Neural crest cell (in vitro differentiated cells): ENCODE data around the gene CFDP1. TPM values are rescaled to one million over a fixed set of nuclear protein-coding genes. Genes with fewer than 3 reads are reported as not detected.
A peak's percentile ranks its signal among the peaks of the same experiment; 100 is the strongest.

ENCODE experiments used
- DNase-seq: peaks from one replicate; pipeline ENCODE4 v3.0.0; 2021; ENCODE audit warnings: low read depth, mixed read lengths, low spot score
- H3K27ac Mint-ChIP-seq: one replicate; pipeline ENCODE4 v1.8.0; 2021; ENCODE audit warnings: mild to moderate bottlenecking, mixed read lengths; ENCODE audit not compliant: unreplicated experiment
- H3K27me3 Mint-ChIP-seq: 2 replicates; pipeline ENCODE4 v1.8.0; 2021; ENCODE audit warnings: low read depth, mild to moderate bottlenecking, mixed read lengths
- H3K36me3 Mint-ChIP-seq: 2 replicates; pipeline ENCODE4 v1.8.0; 2021; ENCODE audit warnings: low read depth, mild to moderate bottlenecking, mixed read lengths
- H3K4me1 Mint-ChIP-seq: 2 replicates; pipeline ENCODE4 v1.8.0; 2021; ENCODE audit warnings: mixed read lengths
- H3K4me3 Mint-ChIP-seq: one replicate; pipeline ENCODE4 v1.8.0; 2021; ENCODE audit warnings: mild to moderate bottlenecking, mixed read lengths
- H3K9me3 Mint-ChIP-seq: 2 replicates; pipeline ENCODE4 v1.8.0; 2021; ENCODE audit warnings: mixed read lengths
- total RNA-seq: library from RNA; stranded (reverse); gene quantifications from 2 replicates; pipeline ENCODE4 v1.2.1, GENCODE V29; 2021
- TF ChIP-seq, protein P1 (sequence below): fragments of 200-600 bp; sonication (generic); conservative IDR thresholded peaks from 2 replicates; pipeline ENCODE4 v1.5.0; 2021; ENCODE audit warnings: antibody characterized with exemption, mild to moderate bottlenecking

The CFDP1 gene
- total RNA-seq, 1 donor from 2014 or later, result 99.8 TPM

GRCh38 chr16:75304521-75305363 lies 128.6 kb downstream of the CFDP1 start:
- TF ChIP-seq, protein P1, sequence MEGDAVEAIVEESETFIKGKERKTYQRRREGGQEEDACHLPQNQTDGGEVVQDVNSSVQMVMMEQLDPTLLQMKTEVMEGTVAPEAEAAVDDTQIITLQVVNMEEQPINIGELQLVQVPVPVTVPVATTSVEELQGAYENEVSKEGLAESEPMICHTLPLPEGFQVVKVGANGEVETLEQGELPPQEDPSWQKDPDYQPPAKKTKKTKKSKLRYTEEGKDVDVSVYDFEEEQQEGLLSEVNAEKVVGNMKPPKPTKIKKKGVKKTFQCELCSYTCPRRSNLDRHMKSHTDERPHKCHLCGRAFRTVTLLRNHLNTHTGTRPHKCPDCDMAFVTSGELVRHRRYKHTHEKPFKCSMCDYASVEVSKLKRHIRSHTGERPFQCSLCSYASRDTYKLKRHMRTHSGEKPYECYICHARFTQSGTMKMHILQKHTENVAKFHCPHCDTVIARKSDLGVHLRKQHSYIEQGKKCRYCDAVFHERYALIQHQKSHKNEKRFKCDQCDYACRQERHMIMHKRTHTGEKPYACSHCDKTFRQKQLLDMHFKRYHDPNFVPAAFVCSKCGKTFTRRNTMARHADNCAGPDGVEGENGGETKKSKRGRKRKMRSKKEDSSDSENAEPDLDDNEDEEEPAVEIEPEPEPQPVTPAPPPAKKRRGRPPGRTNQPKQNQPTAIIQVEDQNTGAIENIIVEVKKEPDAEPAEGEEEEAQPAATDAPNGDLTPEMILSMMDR, result no peak
- Mint-ChIP-seq H3K27ac (no peak overlapping the region), H3K4me1 (peaks cover 30% of the 10 kb centered on the region), H3K4me3 (no peak overlapping the region), H3K36me3 (peaks cover 21% of the 10 kb centered on the region), H3K9me3 (no peaks in the 10 kb centered on the region), H3K27me3 (no peaks in the 10 kb centered on the region)
- DNase-seq, result no peak

DNA sequence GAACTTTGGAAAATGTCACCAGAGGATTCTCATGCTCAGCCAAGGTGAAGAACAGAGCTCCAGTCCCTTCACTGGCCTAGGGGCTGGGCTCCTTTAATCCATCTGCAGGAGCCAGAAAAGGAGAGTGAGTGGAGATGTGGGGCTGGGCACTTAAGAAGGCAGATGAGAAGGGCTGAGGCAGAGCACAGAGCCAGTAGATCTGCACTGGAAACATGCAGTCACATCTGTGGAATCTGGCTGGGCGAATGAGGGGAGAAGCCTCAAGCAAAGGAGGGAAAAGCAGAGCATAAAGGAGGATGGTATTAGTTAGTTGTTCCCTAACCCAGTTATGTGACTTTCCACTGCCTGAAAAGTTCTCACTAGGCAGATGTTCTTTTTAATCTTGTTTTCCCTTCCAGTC lies 131.5 kb downstream of the CFDP1 start:
- H3K4me3 Mint-ChIP-seq, result no peak overlapping the region
- peaks cover 22% of the 10 kb centered on the region for H3K4me1 Mint-ChIP-seq
- H3K36me3 Mint-ChIP-seq, result peaks cover 24% of the 10 kb centered on the region
- no peaks in the 10 kb centered on the region for H3K27me3 Mint-ChIP-seq
- no peaks in the 10 kb centered on the region for H3K9me3 Mint-ChIP-seq
- DNase-seq, result no peak
- TF ChIP-seq, protein P1, result no peak
- H3K27ac Mint-ChIP-seq, result no peak overlapping the region

- no peaks in the 10 kb centered on the region for H3K27me3 Mint-ChIP-seq
These were observed 135.0 kb downstream of the CFDP1 start for GRCh38 chr16:75298267-75298666.

GRCh38 chr16:75296606-75297005 lies 136.7 kb downstream of the CFDP1 start:
- Mint-ChIP-seq H3K9me3 (no peaks in the 10 kb centered on the region), H3K4me1 (peaks cover 6% of the 10 kb centered on the region), H3K36me3 (peaks cover 15% of the 10 kb centered on the region), H3K27ac (no peak overlapping the region), H3K4me3 (no peak overlapping the region), H3K27me3 (no peaks in the 10 kb centered on the region)
- no peak for DNase-seq
- TF ChIP-seq, protein P1, result no peak

More at GRCh38 chr16:75298267-75298666, 135.0 kb downstream of the CFDP1 start:
- TF ChIP-seq, protein P1, result no peak
- Mint-ChIP-seq H3K9me3 (no peaks in the 10 kb centered on the region), H3K36me3 (peaks cover 9% of the 10 kb centered on the region), H3K4me1 (peaks cover 6% of the 10 kb centered on the region), H3K4me3 (no peak overlapping the region), H3K27ac (peak overlapping the region; percentile 54)
- DNase-seq, result no peak

- Mint-ChIP-seq H3K4me3 (no peak overlapping the region), H3K27ac (peak overlapping the region; percentile 51), H3K36me3 (peaks cover 14% of the 10 kb centered on the region), H3K4me1 (peaks cover 6% of the 10 kb centered on the region), H3K27me3 (no peaks in the 10 kb centered on the region), H3K9me3 (no peaks in the 10 kb centered on the region)
- no peak for DNase-seq
- TF ChIP-seq, protein P1, result no peak
These were observed 138.4 kb downstream of the CFDP1 start for GRCh38 chr16:75294773-75295459.
